TTC549 (cell line): ENCODE measurements around the gene SMYD3.

ENCODE experiments used
- FAIRE-seq: peaks from 2 replicates; lab custom pipeline; 2012; peaks lifted over from hg19 to GRCh38; lab: Jason Lieb, UNC

SMYD3 gene

GRCh38 chr1:246068619-246069509, 438.2 kb downstream of the SMYD3 start:
- no peak for FAIRE-seq

GRCh38 chr1:246068217-246068512, 438.9 kb downstream of the SMYD3 start:
- FAIRE-seq, result no peak

- no peak for FAIRE-seq
These were observed 439.5 kb downstream of the SMYD3 start for GRCh38 chr1:246067432-246068216.

GRCh38 chr1:246066573-246066972, 440.5 kb downstream of the SMYD3 start:
- no peak for FAIRE-seq

GRCh38 chr1:246065592-246065991, 441.5 kb downstream of the SMYD3 start:
- FAIRE-seq, result peak; percentile 31

GRCh38 chr1:246064891-246065290, 442.2 kb downstream of the SMYD3 start:
- FAIRE-seq, result no peak

GRCh38 chr1:246063013-246063616, 444.0 kb downstream of the SMYD3 start:
- FAIRE-seq, result no peak

GRCh38 chr1:246058466-246058865, 448.6 kb downstream of the SMYD3 start:
- FAIRE-seq, result no peak

- FAIRE-seq, result no peak
These were observed 454.5 kb downstream of the SMYD3 start for GRCh38 chr1:246052603-246053002.

- FAIRE-seq, result no peak
These were observed 455.1 kb downstream of the SMYD3 start for GRCh38 chr1:246051909-246052518.

- no peak for FAIRE-seq
These were observed 458.4 kb downstream of the SMYD3 start for GRCh38 chr1:246048693-246049092.

GRCh38 chr1:246043556-246043955, 463.5 kb downstream of the SMYD3 start:
- no peak for FAIRE-seq

GRCh38 chr1:246041360-246041759, 465.7 kb downstream of the SMYD3 start:
- FAIRE-seq, result no peak

- no peak for FAIRE-seq
These were observed 466.7 kb downstream of the SMYD3 start for GRCh38 chr1:246040200-246040890.

- no peak for FAIRE-seq
These were observed 467.5 kb downstream of the SMYD3 start for GRCh38 chr1:246039584-246039983.

GRCh38 chr1:246037832-246038231, 469.2 kb downstream of the SMYD3 start:
- FAIRE-seq, result no peak

GRCh38 chr1:246036175-246036574, 470.9 kb downstream of the SMYD3 start:
- FAIRE-seq, result no peak

GRCh38 chr1:246035060-246035541, 472.0 kb downstream of the SMYD3 start:
- no peak for FAIRE-seq

- no peak for FAIRE-seq
These were observed 472.4 kb downstream of the SMYD3 start for GRCh38 chr1:246034630-246035029.

- no peak for FAIRE-seq
These were observed 474.1 kb downstream of the SMYD3 start for GRCh38 chr1:246032984-246033383.

GRCh38 chr1:246032031-246032551, 475.0 kb downstream of the SMYD3 start:
- no peak for FAIRE-seq

- no peak for FAIRE-seq
These were observed 477.5 kb downstream of the SMYD3 start for GRCh38 chr1:246029616-246030015.
